ENCODE data around the gene ANKLE1.

Gene ANKLE1

GRCh38 chr19:17312189-17313113, 30.8 kb downstream of the ANKLE1 start:
- H4K20me1 ChIP-seq = peaks cover 34 to 62% (median 52%) of the 10 kb centered on the region in 11 experiments; a peak in 21 of 22 replicates
- no peaks in the 10 kb centered on the region for H3K27me3 ChIP-seq
- H3K27ac ChIP-seq = 0 out of 22 replicates have a peak overlapping the region, but pooled peaks of 1 of the 11 experiments have one; percentile 7
- H3K4me2 ChIP-seq = peak overlapping the region in 2 of 11 experiments; percentile 89 to 97; a peak in 2 of 22 replicates
- no peak overlapping the region for H3K4me3 ChIP-seq
- H3K9me3 ChIP-seq (replicated peaks in 1 of 11) = no peaks in the 10 kb centered on the region
- no peak for TF ChIP-seq Cebpa-rat (IDR thresholded peaks at IDR 0.05)
- H3K9ac ChIP-seq = peak overlapping the region in 7 of 11 experiments; percentile 34 to 91 (median 56); a peak in 12 of 22 replicates
- peaks cover 39 to 66% (median 57%) of the 10 kb centered on the region in 11 experiments for H3K36me3 ChIP-seq
- H3K4me1 ChIP-seq = peaks cover 25 to 62% (median 43%) of the 10 kb centered on the region in 10 experiments

- H3K9me3 ChIP-seq (replicated peaks in 1 of 11) = no peaks in the 10 kb centered on the region
- H3K27ac ChIP-seq = no peak overlapping the region
- no peak for TF ChIP-seq Cebpa-rat (IDR thresholded peaks at IDR 0.05)
- H3K9ac ChIP-seq = peak overlapping the region in 2 of 11 experiments; percentile 5 to 11; a peak in 2 of 22 replicates
- H3K4me3 ChIP-seq = no peak overlapping the region
- no peaks in the 10 kb centered on the region for H3K27me3 ChIP-seq
- H3K36me3 ChIP-seq = peaks cover 44 to 80% (median 70%) of the 10 kb centered on the region in 11 experiments
- H3K4me2 ChIP-seq = no peak overlapping the region
- H4K20me1 ChIP-seq = peaks cover 34 to 73% (median 56%) of the 10 kb centered on the region in 11 experiments; a peak in 21 of 22 replicates
- H3K4me1 ChIP-seq = peaks cover 19 to 62% (median 43%) of the 10 kb centered on the region in 10 experiments
Observed at GRCh38 chr19:17314007-17314593, 32.4 kb downstream of the ANKLE1 start.

DNA sequence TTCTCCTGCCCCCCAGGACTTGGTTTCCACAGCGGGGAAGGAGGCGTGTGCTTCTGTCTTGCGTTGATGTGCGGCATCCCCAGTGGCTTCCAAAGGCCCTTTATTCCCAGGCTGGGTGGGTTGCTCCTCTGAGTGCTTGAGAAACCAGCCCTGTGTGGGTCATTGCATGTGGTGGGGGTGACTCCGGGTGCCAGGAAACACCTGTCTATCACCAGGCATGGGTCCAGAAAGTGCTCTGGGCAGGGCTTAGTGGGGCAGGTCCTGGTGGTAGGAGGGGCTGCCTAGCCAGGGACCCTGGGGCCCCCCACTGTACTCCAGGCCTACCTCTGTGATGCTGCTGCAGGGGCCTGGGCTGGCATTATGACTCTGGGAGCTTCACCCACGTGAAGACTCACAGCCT, 37.3 kb downstream of the ANKLE1 start:
- H3K27me3 ChIP-seq = peaks cover 0 to 7% (median 0%) of the 10 kb centered on the region in 11 experiments; a peak in 1 of 22 replicates
- peaks cover 3 to 64% (median 42%) of the 10 kb centered on the region in 11 experiments; a peak in 19 of 22 replicates for H4K20me1 ChIP-seq
- peak overlapping the region in 2 of 11 experiments; percentile 6 to 24; a peak in 1 of 22 replicates for H3K27ac ChIP-seq
- H3K4me2 ChIP-seq = peak overlapping the region in 5 of 11 experiments; percentile 19 to 28 (median 25); a peak in 6 of 22 replicates
- peaks cover 48 to 71% (median 54%) of the 10 kb centered on the region in 10 experiments for H3K4me1 ChIP-seq
- peaks cover 52 to 84% (median 74%) of the 10 kb centered on the region in 11 experiments for H3K36me3 ChIP-seq
- no peaks in the 10 kb centered on the region for H3K9me3 ChIP-seq (replicated peaks in 1 of 11)
- no peak for TF ChIP-seq Cebpa-rat (IDR thresholded peaks at IDR 0.05)
- 0 out of 22 replicates have a peak overlapping the region, but pooled peaks of 4 of the 11 experiments have one; percentile 4 to 19 (median 12) for H3K9ac ChIP-seq
- no peak overlapping the region for H3K4me3 ChIP-seq

DNA sequence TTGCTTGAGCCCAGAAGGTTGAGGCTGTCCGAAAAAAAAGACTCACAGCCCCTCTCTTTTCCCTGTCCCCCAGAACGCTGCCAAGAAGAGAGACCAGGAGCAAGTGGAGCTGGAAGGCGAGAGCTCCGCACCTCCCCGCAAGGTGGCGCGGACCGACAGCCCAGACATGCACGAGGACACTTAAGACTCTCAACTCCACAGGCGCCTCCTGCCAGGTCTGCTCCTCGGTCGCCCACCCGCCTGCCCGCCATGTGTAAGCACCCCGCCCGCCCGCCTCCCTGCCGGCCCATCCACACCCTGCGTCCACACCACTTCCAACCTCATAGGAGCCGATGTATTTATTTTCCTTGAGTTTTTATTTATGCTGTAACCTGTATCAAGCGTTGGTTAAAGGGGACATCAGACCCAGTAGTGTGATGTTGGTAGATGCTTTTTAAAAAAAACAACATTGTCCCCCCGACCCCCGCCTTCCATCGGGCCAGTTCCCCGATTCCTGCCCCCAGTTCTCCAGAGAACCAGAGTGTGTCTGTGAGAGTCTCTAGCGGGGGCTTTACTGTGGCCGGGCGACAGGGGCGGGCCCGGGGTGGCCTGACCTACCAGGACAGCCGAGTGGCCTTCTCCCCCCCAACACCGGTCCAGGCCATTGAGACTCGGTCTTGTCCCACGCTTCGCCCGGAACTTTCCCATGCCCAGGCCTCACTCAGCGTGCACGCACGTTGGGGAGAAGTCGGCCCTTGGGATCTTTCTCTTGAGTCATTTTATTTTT, 38.0 kb downstream of the ANKLE1 start:
- 0 out of 22 replicates have a peak overlapping the region, but pooled peaks of 1 of the 11 experiments have one; percentile 6 for H3K27ac ChIP-seq
- 0 out of 22 replicates have a peak overlapping the region, but pooled peaks of 1 of the 11 experiments have one; percentile 25 for H3K4me2 ChIP-seq
- peaks cover 0 to 61% (median 39%) of the 10 kb centered on the region in 11 experiments; a peak in 18 of 22 replicates for H4K20me1 ChIP-seq
- no peak for TF ChIP-seq Cebpa-rat (IDR thresholded peaks at IDR 0.05)
- peaks cover 45 to 78% (median 69%) of the 10 kb centered on the region in 11 experiments for H3K36me3 ChIP-seq
- H3K4me3 ChIP-seq = no peak overlapping the region
- 0 out of 22 replicates have a peak overlapping the region, but pooled peaks of 1 of the 11 experiments have one; percentile 4 for H3K9ac ChIP-seq
- H3K4me1 ChIP-seq = peaks cover 54 to 77% (median 59%) of the 10 kb centered on the region in 10 experiments
- H3K27me3 ChIP-seq = peaks cover 0 to 7% (median 0%) of the 10 kb centered on the region in 11 experiments; a peak in 1 of 22 replicates
- no peaks in the 10 kb centered on the region for H3K9me3 ChIP-seq (replicated peaks in 1 of 11)

DNA sequence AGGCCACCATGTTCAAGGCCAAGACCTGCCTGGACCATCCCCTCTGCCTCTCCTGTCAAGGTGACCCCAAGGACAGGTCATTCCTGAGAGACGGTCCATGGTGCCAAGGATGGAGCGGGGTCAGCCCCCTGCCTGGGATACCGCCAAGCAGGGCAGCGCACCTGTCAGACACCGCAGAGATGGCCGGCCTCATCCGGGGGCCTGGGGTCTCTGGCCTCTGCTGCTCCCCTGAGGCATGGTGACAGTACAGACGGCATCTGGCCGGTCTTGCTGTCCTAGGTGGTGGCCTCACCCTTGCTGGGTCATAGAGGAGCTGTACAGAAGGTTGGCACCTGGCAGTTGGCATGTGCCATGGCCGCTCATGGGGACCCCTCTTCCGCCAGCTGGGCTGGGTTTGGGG, 38.7 kb downstream of the ANKLE1 start:
- peaks cover 41 to 82% (median 69%) of the 10 kb centered on the region in 11 experiments for H3K36me3 ChIP-seq
- no peak for TF ChIP-seq Cebpa-rat (IDR thresholded peaks at IDR 0.05)
- peaks cover 0 to 66% (median 38%) of the 10 kb centered on the region in 11 experiments; a peak in 18 of 22 replicates for H4K20me1 ChIP-seq
- peak overlapping the region in 8 of 11 experiments; percentile 12 to 94 (median 90); a peak in 12 of 22 replicates for H3K4me2 ChIP-seq
- no peaks in the 10 kb centered on the region for H3K9me3 ChIP-seq (replicated peaks in 1 of 11)
- H3K27me3 ChIP-seq = peaks cover 0 to 7% (median 0%) of the 10 kb centered on the region in 11 experiments; a peak in 1 of 22 replicates
- no peak overlapping the region for H3K27ac ChIP-seq
- peak overlapping the region in 2 of 11 experiments; percentile 19 to 62; a peak in 1 of 22 replicates for H3K9ac ChIP-seq
- no peak overlapping the region for H3K4me3 ChIP-seq
- H3K4me1 ChIP-seq = peaks cover 54 to 80% (median 62%) of the 10 kb centered on the region in 10 experiments

DNA sequence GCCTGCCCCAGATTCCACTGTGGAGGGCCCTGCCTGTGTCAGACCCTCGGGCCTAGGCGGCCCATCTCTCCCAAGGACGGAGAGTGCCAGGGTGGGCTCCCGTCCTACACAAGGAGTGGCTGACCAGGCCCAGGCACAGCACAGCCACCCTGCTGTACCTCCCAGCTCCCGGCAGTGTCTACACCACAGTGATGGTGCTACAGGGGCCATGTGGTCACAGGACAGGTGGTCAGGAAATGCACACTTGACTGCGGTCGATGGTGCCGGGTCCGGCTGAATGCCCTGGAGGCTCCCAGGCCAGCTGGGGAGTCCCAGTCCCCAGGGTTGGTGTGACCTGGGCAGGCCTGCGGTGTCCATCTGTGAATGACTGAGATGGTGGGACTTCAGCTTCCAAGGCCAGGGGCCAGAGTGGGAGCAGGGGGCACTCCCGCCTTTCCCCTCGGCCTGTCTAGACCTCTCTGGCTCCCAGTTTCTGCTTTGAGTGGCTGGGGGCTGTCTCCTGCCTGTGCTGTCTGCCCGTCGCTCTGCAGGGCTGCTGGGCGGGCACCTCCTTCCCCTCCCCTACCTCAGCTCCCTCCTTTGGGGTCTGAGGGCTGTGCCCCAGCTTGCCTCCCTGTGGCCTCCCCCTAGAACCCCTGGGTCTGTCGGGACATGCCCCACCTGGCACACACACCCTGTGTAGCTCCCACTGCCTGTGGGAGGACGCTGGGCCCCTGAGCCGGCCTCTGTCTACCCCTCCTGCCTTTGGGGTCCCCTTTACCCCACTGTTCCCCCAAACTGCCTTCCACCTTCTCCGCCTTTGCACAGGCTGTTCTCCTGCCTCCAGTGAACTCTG, 40.2 kb downstream of the ANKLE1 start:
- peak overlapping the region in 9 of 11 experiments; percentile 9 to 68 (median 46); a peak in 13 of 22 replicates for H3K9ac ChIP-seq
- peak overlapping the region in 2 of 10 experiments; percentile 8 to 19; a peak in 1 of 20 replicates for H3K4me3 ChIP-seq
- peak overlapping the region in 5 of 11 experiments; percentile 10 to 54 (median 45); a peak in 7 of 22 replicates for H3K27ac ChIP-seq
- peaks cover 0 to 72% (median 35%) of the 10 kb centered on the region in 11 experiments; a peak in 18 of 22 replicates for H4K20me1 ChIP-seq
- peak overlapping the region; percentile 57 to 95 (median 90); a peak in 21 of 22 replicates for H3K4me2 ChIP-seq
- TF ChIP-seq Cebpa-rat (IDR thresholded peaks at IDR 0.05) = no peak
- H3K9me3 ChIP-seq (replicated peaks in 1 of 11) = no peaks in the 10 kb centered on the region
- H3K4me1 ChIP-seq = peaks cover 46 to 68% (median 61%) of the 10 kb centered on the region in 10 experiments
- peaks cover 0 to 7% (median 0%) of the 10 kb centered on the region in 11 experiments; a peak in 1 of 22 replicates for H3K27me3 ChIP-seq
- peaks cover 33 to 81% (median 55%) of the 10 kb centered on the region in 11 experiments for H3K36me3 ChIP-seq

- H3K4me1 ChIP-seq = peaks cover 36 to 75% (median 58%) of the 10 kb centered on the region in 10 experiments
- no peaks in the 10 kb centered on the region for H3K9me3 ChIP-seq (replicated peaks in 1 of 11)
- TF ChIP-seq Cebpa-rat (IDR thresholded peaks at IDR 0.05) = no peak
- H3K4me2 ChIP-seq = peak overlapping the region; percentile 57 to 95 (median 90)
- H3K27me3 ChIP-seq = peaks cover 0 to 7% (median 0%) of the 10 kb centered on the region in 11 experiments; a peak in 1 of 22 replicates
- H4K20me1 ChIP-seq = peaks cover 0 to 81% (median 41%) of the 10 kb centered on the region in 11 experiments; a peak in 18 of 22 replicates
- H3K4me3 ChIP-seq = no peak overlapping the region
- H3K36me3 ChIP-seq = peaks cover 31 to 81% (median 50%) of the 10 kb centered on the region in 11 experiments
- H3K9ac ChIP-seq = peak overlapping the region in 5 of 11 experiments; percentile 24 to 68 (median 54); a peak in 5 of 22 replicates
- H3K27ac ChIP-seq = peak overlapping the region in 2 of 11 experiments; percentile 47 to 54; a peak in 2 of 22 replicates
Observed at GRCh38 chr19:17322854-17323253, 41.2 kb downstream of the ANKLE1 start.

Measured in BLaER1 treated with 17β-estradiol and CSF1 and Interleukin-3, amounts not matched to agents 10 nM and 100 nM (cell line).